HEK293T (cell line): Measurements from ENCODE around the gene SLC35B2.

Experiments used
- ARNT ChIP-seq: fragments of 450-650 bp; IDR thresholded peaks from 2 replicates; pipeline ENCODE4 v1.6.1; 2017; ENCODE audit warnings: mild to moderate bottlenecking
- BHLHE40 ChIP-seq: fragments of 450-650 bp; IDR thresholded peaks from 2 replicates; pipeline ENCODE4 v1.6.1; 2016; ENCODE audit warnings: mild to moderate bottlenecking, moderate library complexity, borderline replicate concordance
- ELF4 ChIP-seq: fragments of 450-650 bp; IDR thresholded peaks from 2 replicates; pipeline ENCODE4 v1.6.1; 2017; ENCODE audit warnings: antibody characterized with exemption
- FOXA1 ChIP-seq: fragments of 450-650 bp; IDR thresholded peaks from 2 replicates; pipeline ENCODE4 v1.6.1; 2016; ENCODE audit warnings: mild to moderate bottlenecking
- FOXK2 ChIP-seq: fragments of 450-650 bp; IDR thresholded peaks from 2 replicates; pipeline ENCODE4 v1.6.1; 2016; ENCODE audit warnings: mild to moderate bottlenecking
- FOXM1 ChIP-seq: fragments of 450-650 bp; IDR thresholded peaks from 2 replicates; pipeline ENCODE4 v1.6.1; 2017; ENCODE audit warnings: mild to moderate bottlenecking, borderline replicate concordance
- HDGF ChIP-seq: fragments of 450-650 bp; IDR thresholded peaks from 2 replicates; pipeline ENCODE4 v1.6.1; 2017; ENCODE audit warnings: antibody characterized with exemption, borderline replicate concordance
- SP1 ChIP-seq: fragments of 450-650 bp; IDR thresholded peaks from 2 replicates; pipeline ENCODE4 v1.6.1; 2017

GRCh38 chr6:44270526-44271405, 13.4 kb upstream of the SLC35B2 start:
- TF ChIP-seq ELF4 (no peak), SP1 (no peak), HDGF (no peak), FOXA1 (no peak), FOXK2 (no peak), FOXM1 (no peak), ARNT (no peak), BHLHE40 (no peak)
